Stomach (tissue), 9 donors: ENCODE measurements around the gene PAOX. TPM values are rescaled to one million over a fixed set of nuclear protein-coding genes. Genes with fewer than 3 reads are reported as not detected.
A peak's percentile ranks its signal among the peaks of the same experiment; 100 is the strongest.

Source experiments
- DNase-seq, 2 donors: peaks; one replicate each; pipeline versions ENCODE4 v3.0.0 to v3.0.0-alpha.2; 2013 to 2019
- H3K27ac ChIP-seq, 5 donors: fragments of 200-600 bp in 4 of 5; sonication (generic) in 4 of 5; one replicate each; pipeline ENCODE4 v1.5.1; 2013 to 2019; ENCODE audit warnings: mild to moderate bottlenecking in 1 of 5, moderate library complexity in 1 of 5
- H3K27me3 ChIP-seq, 3 donors: fragments of 200-600 bp; sonication (generic); one replicate each; pipeline ENCODE4 v1.5.1; 2017 to 2019; ENCODE audit warnings: mixed run types in 1 of 3
- H3K36me3 ChIP-seq, 4 donors: fragments of 200-600 bp; sonication (generic); 1 replicate in 3 of 4; 2 replicates in 1 of 4; pipeline ENCODE4 v1.5.1; 2016 to 2019
- H3K4me1 ChIP-seq, 4 donors: fragments of 200-600 bp; sonication (generic); one replicate each; pipeline ENCODE4 v1.5.1; 2016 to 2019
- H3K4me3 ChIP-seq, 4 donors: fragments of 200-600 bp; sonication (generic) in 3 of 4; one replicate each; pipeline ENCODE4 v1.5.1; 2016 to 2019; ENCODE audit warnings: mild to moderate bottlenecking in 1 of 4
- H3K9me3 ChIP-seq, 4 donors: fragments of 200-600 bp; sonication (generic); one replicate each; pipeline ENCODE4 v1.5.1; 2016 to 2019
- CTCF ChIP-seq, 7 experiments: fragments of 450-650 bp in 4 of 7; fragments of 200-600 bp in 3 of 7; sonication (generic) in 3 of 7; IDR thresholded peaks; one replicate each; pipeline ENCODE4 v1.5.1; 2016 to 2019; ENCODE audit warnings: antibody characterized with exemption in 7 of 7, control low read depth in 2 of 7, mild to moderate bottlenecking in 1 of 7
- EP300 ChIP-seq: sonication (generic); formaldehyde crosslinking; IDR thresholded peaks from one replicate; pipeline ENCODE4 v1.6.1; 2017; ENCODE audit warnings: antibody characterized with exemption
- POLR2A ChIP-seq, 4 donors: fragments of 450-650 bp; IDR thresholded peaks; one replicate each; pipeline ENCODE4 v1.6.1; 2016; ENCODE audit warnings: antibody characterized with exemption in 4 of 4, control low read depth in 2 of 4, mild to moderate bottlenecking in 1 of 4, moderate library complexity in 1 of 4
- POLR2AphosphoS5 ChIP-seq, 3 donors: sonication (generic); formaldehyde crosslinking; IDR thresholded peaks; one replicate each; pipeline ENCODE4 v1.6.1; 2016; ENCODE audit warnings: antibody characterized with exemption in 3 of 3
- WGBS, 5 donors: extraction: QIAGEN DNeasy Blood & Tissue Kit in 3 of 5; methylation state at CpG; one replicate each; pipeline versions ENCODE4 v1.1.5 to v1.1.7; 2013 to 2018; 5-methylcytosine and 5-hydroxymethylcytosine counted together
- intact Hi-C: fragments of 100-400 bp; cut with DNase I; formaldehyde crosslinking; loops from one replicate; pipeline ENCODE4 v1.15.1; 2023; ENCODE audit warnings: low total_unique reads
- polyA plus RNA-seq, 3 donors: library from polyadenylated mRNA; stranded (reverse); fragments of 200-250 nt; gene quantifications; one replicate each; pipeline ENCODE4 v1.2.3, GENCODE V29; 2013
- total RNA-seq, 5 donors: library from RNA; depleted of rRNA; stranded (reverse); fragments of >200 nt; gene quantifications; one replicate each; pipeline versions ENCODE4 v1.1.0 to v1.2.3, GENCODE V29; 2014 to 2016
- donor health status: healthy with polysubstance abuse.
- donor health status: Bipolar disorder and iron deficiency.
- donor health status: healthy.

Gene PAOX
- total and polyA plus RNA-seq, 8 donors = 3.3 to 40.0 (median 11.5) TPM

DNA sequence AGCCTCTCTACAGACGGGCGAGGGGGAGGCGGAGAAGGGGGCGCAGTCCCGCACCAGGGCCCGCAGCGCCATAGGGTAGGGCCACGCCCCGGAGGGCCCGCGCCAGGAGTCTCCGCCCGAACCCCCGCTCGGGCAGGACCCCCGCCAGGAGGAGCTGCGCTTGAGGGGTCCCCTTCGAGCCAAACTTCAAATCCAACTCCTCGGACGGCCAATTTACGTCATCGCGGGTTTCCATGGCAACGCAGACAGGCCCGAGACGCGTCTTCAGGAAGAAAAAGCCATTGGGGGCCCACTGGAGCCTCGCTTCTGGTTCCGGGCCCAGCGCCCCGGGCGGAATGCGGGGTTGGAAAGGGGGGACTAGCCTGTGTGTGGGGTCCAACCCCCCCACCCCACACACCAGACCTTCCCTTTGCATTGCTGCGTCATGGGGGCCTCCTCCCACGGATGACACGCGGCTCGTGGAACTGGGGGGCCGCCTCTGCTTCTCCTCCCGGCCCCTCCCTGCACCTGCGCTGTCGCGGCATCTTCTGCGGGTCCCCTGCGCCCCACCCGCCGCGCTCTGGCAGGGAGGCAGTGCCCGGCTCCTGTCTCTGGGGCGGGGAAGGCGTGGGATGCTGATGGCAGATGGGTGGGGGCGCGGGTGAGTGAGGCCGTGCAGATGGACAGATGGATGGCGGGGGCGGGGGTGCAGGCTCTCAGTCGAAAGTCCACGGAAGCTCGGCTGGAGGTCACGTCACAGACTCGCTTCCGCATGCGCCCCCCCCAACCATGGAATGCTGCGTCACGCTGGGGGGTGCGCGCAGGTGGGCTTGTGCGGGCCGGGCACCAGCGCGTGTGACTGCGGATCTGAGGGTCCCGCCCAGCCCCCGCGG, 43.6 kb upstream of the PAOX start:
- 2 to 5% (median 4%) methylated on average over 37 to 75 of the region's 75 CpGs for WGBS, 5 donors
- DNase-seq = peak; percentile 48 to 92
- Histone ChIP-seq H3K9me3 (no peaks in the 10 kb centered on the region), H3K4me1 (peaks cover 23 to 25% (median 24%) of the 10 kb centered on the region in 4 donors), H3K27me3 (peaks cover 21 to 90% (median 62%) of the 10 kb centered on the region in 3 donors), H3K36me3 (no peaks in the 10 kb centered on the region), H3K4me3 (peak overlapping the region; percentile 39 to 50 (median 42)), H3K27ac (peak overlapping the region; percentile 32 to 62 (median 41))
- TF ChIP-seq POLR2A (IDR thresholded peaks at IDR 0.05) = no peak
- TF ChIP-seq CTCF (IDR thresholded peaks at IDR 0.05) = no peak
- TF ChIP-seq POLR2AphosphoS5 (IDR thresholded peaks at IDR 0.05) = no peak
- TF ChIP-seq EP300 = no peak
- intact Hi-C loops = no loop called here

DNA sequence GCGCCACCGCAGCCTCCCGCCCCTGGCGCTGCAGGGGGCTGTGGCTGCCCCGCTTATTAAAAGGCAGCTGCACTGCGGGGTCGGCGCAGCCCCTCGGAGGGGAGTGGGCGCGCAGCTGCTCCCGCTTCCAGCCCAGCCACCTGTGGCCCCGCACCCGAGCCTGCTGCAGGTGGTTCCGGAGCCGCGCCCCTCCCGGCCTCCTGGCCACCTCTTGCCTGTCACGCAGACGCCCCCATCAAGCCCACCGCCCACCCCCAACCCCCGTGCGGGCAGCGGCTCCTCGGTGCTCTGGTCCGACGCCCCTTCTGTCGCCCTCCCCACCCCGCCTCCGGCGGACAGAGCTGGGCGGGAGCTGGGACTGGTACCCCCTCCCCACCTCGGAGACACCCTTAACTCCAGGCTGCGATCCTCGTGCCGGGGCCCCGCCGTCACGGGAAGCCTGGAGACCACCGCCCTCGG, 42.9 kb upstream of the PAOX start:
- Histone ChIP-seq H3K4me1 (peaks cover 23 to 25% (median 24%) of the 10 kb centered on the region in 4 donors), H3K27ac (peak overlapping the region; percentile 32 to 62 (median 41)), H3K9me3 (no peaks in the 10 kb centered on the region), H3K4me3 (peak overlapping the region; percentile 39 to 50 (median 42)), H3K36me3 (no peaks in the 10 kb centered on the region), H3K27me3 (peaks cover 21 to 91% (median 62%) of the 10 kb centered on the region in 3 donors)
- DNase-seq = peak in 1 of 2 donors; percentile 36
- TF ChIP-seq POLR2AphosphoS5 (IDR thresholded peaks at IDR 0.05) = no peak
- TF ChIP-seq CTCF (IDR thresholded peaks at IDR 0.05) = no peak
- TF ChIP-seq POLR2A (IDR thresholded peaks at IDR 0.05) = no peak
- no peak for TF ChIP-seq EP300
- WGBS, 5 donors = 0 to 8% (median 4%) methylated on average over 1 to 41 of the region's 41 CpGs
- intact Hi-C loops = no loop called here

DNA sequence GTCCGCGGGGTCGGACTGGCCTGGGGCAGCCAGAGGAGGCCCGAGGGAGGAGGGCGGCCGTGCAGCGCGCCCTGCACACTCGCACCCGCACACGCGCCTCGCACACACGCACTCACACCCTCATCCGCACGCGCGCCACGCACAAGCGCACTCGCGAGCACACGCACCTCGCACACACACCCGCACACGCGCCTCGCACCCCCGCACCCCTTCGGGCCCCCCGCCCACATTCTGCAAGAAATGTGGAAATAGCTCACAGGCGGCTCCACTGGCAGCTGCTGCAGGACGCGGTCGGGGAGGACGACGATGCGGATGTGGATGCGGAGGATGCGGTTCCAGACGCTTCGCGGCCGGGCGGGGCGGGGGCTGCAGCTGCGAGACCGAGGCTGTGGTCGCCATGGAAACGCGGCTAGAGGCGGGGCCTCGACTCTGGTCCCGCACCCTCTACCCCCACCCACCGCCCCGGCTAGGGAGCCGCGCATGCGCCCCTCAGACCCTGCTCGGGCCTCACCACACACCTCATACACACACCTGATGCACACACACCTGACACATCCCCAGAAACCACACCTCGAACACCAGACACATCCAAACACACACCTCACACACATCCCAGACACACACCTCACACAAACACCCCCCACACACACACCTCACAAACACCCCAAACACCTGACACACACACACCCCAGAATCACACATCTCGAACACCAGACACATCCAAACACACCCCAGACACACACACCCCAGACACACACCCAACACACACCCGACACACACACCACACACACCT, 42.3 kb upstream of the PAOX start, which contains the start of gene CALY:
Gene CALY (minus strand): TSS at position 320 of the 793 bp plus-strand sequence. CDS start 7,907 bp downstream, outside the sequence.
- Histone ChIP-seq H3K9me3 (no peaks in the 10 kb centered on the region), H3K4me1 (peaks cover 23 to 25% (median 24%) of the 10 kb centered on the region in 4 donors), H3K27me3 (peaks cover 21 to 92% (median 58%) of the 10 kb centered on the region in 3 donors), H3K36me3 (no peaks in the 10 kb centered on the region), H3K27ac (peak within 1 kb of the TSS; percentile 32 to 62 (median 41)), H3K4me3 (peak within 1 kb of the TSS; percentile 39 to 50 (median 42))
- peak; percentile 59 to 88 for DNase-seq
- WGBS, 5 donors = 9 to 18% (median 16%) methylated on average over 37 to 63 of the region's 63 CpGs
- intact Hi-C loops = no loop called here
- TF ChIP-seq POLR2A (IDR thresholded peaks at IDR 0.05) (no peak), EP300 (no peak), POLR2AphosphoS5 (IDR thresholded peaks at IDR 0.05) (no peak), CTCF (IDR thresholded peaks at IDR 0.05) (no peak)

DNA sequence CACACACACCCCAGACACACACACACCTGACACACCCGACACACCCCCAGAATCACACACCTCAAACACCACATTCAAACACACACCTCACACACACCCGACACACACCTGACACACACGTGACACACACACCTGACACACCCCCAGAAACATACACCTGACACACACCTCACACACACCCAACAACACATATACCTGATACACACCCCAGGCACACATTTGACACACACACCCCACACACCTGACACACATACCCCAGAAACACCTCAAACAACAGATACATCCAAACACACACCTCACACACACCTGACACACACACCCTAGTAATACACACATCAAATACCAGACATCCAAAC, 41.7 kb upstream of the PAOX start:
- peaks cover 18 to 92% (median 54%) of the 10 kb centered on the region in 3 donors for H3K27me3 ChIP-seq

More for the DNA sequence above, 41.7 kb upstream of the PAOX start:
- H3K27ac ChIP-seq = no peak overlapping the region
- intact Hi-C loops = no loop called here
- no peaks in the 10 kb centered on the region for H3K36me3 ChIP-seq
- H3K9me3 ChIP-seq = no peaks in the 10 kb centered on the region
- 62 to 84% (median 71%) methylated on average over 3 of the region's 3 CpGs for WGBS, 5 donors
- no peak overlapping the region for H3K4me3 ChIP-seq
- no peak for DNase-seq
- H3K4me1 ChIP-seq = peaks cover 23 to 25% (median 24%) of the 10 kb centered on the region in 4 donors
- TF ChIP-seq EP300 = no peak
- TF ChIP-seq POLR2A (IDR thresholded peaks at IDR 0.05) = no peak
- TF ChIP-seq CTCF (IDR thresholded peaks at IDR 0.05) = no peak
- no peak for TF ChIP-seq POLR2AphosphoS5 (IDR thresholded peaks at IDR 0.05)
